GM19099 (cell line): ENCODE data around the gene GAS2.

Experiments used
- POLR2A ChIP-seq: IDR thresholded peaks from 3 replicates; pipeline ENCODE4 v1.6.1; 2011; ENCODE audit warnings: low read depth; ENCODE audit not compliant: insufficient read length; ENCODE audit errors: extremely low read depth

Gene GAS2

GRCh38 chr11:22787055-22787454 lies 120.6 kb downstream of the GAS2 start:
- TF ChIP-seq POLR2A = no peak

GRCh38 chr11:22787551-22788162 lies 121.2 kb downstream of the GAS2 start:
- TF ChIP-seq POLR2A = no peak

GRCh38 chr11:22792497-22792896 lies 126.1 kb downstream of the GAS2 start:
- TF ChIP-seq POLR2A = no peak

GRCh38 chr11:22795914-22796313 lies 129.5 kb downstream of the GAS2 start:
- TF ChIP-seq POLR2A = no peak

GRCh38 chr11:22797047-22797446 lies 130.6 kb downstream of the GAS2 start:
- TF ChIP-seq POLR2A = no peak

GRCh38 chr11:22798901-22799300 lies 132.5 kb downstream of the GAS2 start:
- TF ChIP-seq POLR2A = no peak

GRCh38 chr11:22800482-22800881 lies 134.1 kb downstream of the GAS2 start:
- TF ChIP-seq POLR2A = no peak

- TF ChIP-seq POLR2A = no peak
Observed at GRCh38 chr11:22802861-22803260, 136.4 kb downstream of the GAS2 start.

GRCh38 chr11:22807391-22807790 lies 141.0 kb downstream of the GAS2 start:
- no peak for TF ChIP-seq POLR2A

- TF ChIP-seq POLR2A = no peak
Observed at GRCh38 chr11:22807855-22808570, 141.6 kb downstream of the GAS2 start.

- no peak for TF ChIP-seq POLR2A
Observed at GRCh38 chr11:22808571-22809197, 142.3 kb downstream of the GAS2 start.

GRCh38 chr11:22809893-22810292 lies 143.5 kb downstream of the GAS2 start:
- no peak for TF ChIP-seq POLR2A

- no peak for TF ChIP-seq POLR2A
Observed at GRCh38 chr11:22822203-22822602, 155.8 kb downstream of the GAS2 start.

- TF ChIP-seq POLR2A = no peak
Observed at GRCh38 chr11:22828373-22828772, 162.0 kb downstream of the GAS2 start.

- peak; percentile 77 for TF ChIP-seq POLR2A
Observed at GRCh38 chr11:22829231-22830081, 163.0 kb downstream of the GAS2 start, which contains the start of gene SVIP. Gene SVIP, minus strand, starts transcription at chr11:22829801. Its CDS starts 53 bp downstream, at chr11:22829748.
